ENCODE measurements around the gene DSCAML1. TPM values are rescaled to one million over a fixed set of nuclear protein-coding genes. Genes with fewer than 3 reads are reported as not detected.

The DSCAML1 gene
- total and polyA plus RNA-seq, 4 donors = 0.18 to 1.5 (median 1.1) TPM

DNA sequence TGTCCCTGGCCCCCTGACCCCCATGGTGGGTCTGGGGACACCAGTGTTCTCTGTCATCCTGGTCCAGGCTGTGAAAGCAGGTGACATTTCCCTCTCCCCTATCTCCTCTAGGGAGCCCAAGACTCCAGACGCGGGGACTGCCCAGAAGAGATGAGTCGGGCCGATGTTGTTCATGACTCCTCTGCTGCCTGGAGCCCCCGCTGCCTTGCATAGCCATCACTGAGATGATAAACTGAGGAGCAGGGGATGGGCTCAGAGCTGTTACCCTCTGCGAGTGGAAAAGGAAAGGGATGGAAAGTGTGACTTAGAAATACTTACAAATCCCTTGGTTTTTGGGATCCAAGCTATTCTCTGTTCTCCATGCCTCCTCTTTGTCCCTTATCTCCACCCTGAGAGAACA is 209.6 kb downstream of the DSCAML1 start:
- ATAC-seq (ENCODE audit: insufficient read depth, low FRiP score) (no peak), DNase-seq (no peak)
- whole genome bisulfite sequencing, 2 donors = 93 to 100% methylated on average over 6 of the region's 6 CpGs
- TF ChIP-seq, protein P1, sequence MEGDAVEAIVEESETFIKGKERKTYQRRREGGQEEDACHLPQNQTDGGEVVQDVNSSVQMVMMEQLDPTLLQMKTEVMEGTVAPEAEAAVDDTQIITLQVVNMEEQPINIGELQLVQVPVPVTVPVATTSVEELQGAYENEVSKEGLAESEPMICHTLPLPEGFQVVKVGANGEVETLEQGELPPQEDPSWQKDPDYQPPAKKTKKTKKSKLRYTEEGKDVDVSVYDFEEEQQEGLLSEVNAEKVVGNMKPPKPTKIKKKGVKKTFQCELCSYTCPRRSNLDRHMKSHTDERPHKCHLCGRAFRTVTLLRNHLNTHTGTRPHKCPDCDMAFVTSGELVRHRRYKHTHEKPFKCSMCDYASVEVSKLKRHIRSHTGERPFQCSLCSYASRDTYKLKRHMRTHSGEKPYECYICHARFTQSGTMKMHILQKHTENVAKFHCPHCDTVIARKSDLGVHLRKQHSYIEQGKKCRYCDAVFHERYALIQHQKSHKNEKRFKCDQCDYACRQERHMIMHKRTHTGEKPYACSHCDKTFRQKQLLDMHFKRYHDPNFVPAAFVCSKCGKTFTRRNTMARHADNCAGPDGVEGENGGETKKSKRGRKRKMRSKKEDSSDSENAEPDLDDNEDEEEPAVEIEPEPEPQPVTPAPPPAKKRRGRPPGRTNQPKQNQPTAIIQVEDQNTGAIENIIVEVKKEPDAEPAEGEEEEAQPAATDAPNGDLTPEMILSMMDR (IDR thresholded peaks at IDR 0.05; ENCODE audit: control extremely low read depth, extremely low read depth) = no peak
- H3K4me3 ChIP-seq = no peak overlapping the region
- H3K36me3 ChIP-seq (ENCODE audit: control insufficient read depth in 4 of 4, insufficient read depth in 4 of 4, low read length in 4 of 4) = no peaks in the 10 kb centered on the region
- no peak overlapping the region for H3K9ac ChIP-seq (ENCODE audit: insufficient read depth in 1 of 2, low read length in 2 of 2)
- peaks cover 0 to 32% (median 3%) of the 10 kb centered on the region in 3 donors for H3K27me3 ChIP-seq (ENCODE audit: control insufficient read depth in 3 of 3, insufficient read depth in 3 of 3, low read length in 2 of 3)
- H3K4me1 ChIP-seq (ENCODE audit: control insufficient read depth in 5 of 5, insufficient read depth in 5 of 5, low read length in 5 of 5) = no peaks in the 10 kb centered on the region
- H3K27ac ChIP-seq (ENCODE audit: low read depth in 1 of 2, low read length in 1 of 2) = no peak overlapping the region
- H3K9me3 ChIP-seq (ENCODE audit: control insufficient read depth in 4 of 4, insufficient read depth in 3 of 4, low read length in 3 of 4) = peaks cover 0 to 2% (median 0%) of the 10 kb centered on the region in 4 donors

DNA sequence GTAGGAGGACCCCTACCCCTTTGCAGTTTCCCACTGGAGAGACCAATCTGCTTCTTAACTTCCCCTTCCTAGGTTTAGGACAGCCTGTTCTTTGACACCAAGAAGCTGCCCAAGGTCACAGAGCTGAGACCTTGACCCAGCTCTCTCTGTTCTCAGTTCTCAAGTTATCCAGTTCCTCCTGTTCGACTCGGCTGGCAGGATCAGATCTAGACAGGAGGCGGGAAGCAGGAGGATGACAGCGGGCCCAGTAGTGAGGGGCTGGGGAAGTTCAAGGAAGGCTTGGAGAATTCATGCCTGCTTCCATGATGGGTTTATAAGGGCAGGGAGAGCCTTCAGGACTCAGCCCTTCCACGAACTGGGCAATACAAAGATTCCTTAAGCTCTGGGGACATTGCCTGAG is 210.6 kb downstream of the DSCAML1 start:
- Histone ChIP-seq H3K27me3 (ENCODE audit: control insufficient read depth in 3 of 3, insufficient read depth in 3 of 3, low read length in 2 of 3) (peaks cover 0 to 33% (median 9%) of the 10 kb centered on the region in 3 donors), H3K4me3 (no peak overlapping the region), H3K9me3 (ENCODE audit: control insufficient read depth in 4 of 4, insufficient read depth in 3 of 4, low read length in 3 of 4) (peaks cover 0 to 2% (median 0%) of the 10 kb centered on the region in 4 donors), H3K36me3 (ENCODE audit: control insufficient read depth in 4 of 4, insufficient read depth in 4 of 4, low read length in 4 of 4) (no peaks in the 10 kb centered on the region), H3K4me1 (ENCODE audit: control insufficient read depth in 5 of 5, insufficient read depth in 5 of 5, low read length in 5 of 5) (no peaks in the 10 kb centered on the region), H3K9ac (ENCODE audit: insufficient read depth in 1 of 2, low read length in 2 of 2) (no peak overlapping the region), H3K27ac (ENCODE audit: low read depth in 1 of 2, low read length in 1 of 2) (no peak overlapping the region)
- no peak for DNase-seq
- 77 to 86% methylated on average over 5 of the region's 5 CpGs for whole genome bisulfite sequencing, 2 donors
- no peak for ATAC-seq (ENCODE audit: insufficient read depth, low FRiP score)
- TF ChIP-seq, protein P1 (IDR thresholded peaks at IDR 0.05; ENCODE audit: control extremely low read depth, extremely low read depth) = no peak

DNA sequence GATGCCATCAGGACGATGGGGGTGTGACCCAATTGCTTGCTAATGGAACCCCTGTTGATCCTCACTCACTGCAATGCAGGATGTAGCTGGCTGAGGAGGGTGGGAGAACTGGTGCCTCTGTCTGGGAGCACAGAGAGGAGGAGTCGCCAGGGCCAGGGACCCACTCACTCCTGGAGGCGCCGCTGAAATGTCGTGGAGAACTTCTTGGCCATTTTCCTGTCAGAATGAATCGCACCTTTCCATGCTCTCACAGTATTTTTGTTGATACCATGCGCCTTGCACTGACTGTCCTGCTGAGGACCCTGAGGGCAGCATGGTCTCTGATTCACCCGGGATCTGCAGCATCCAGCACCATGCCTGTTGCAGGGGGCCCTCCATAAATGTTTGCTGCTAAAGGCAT is 211.4 kb downstream of the DSCAML1 start:
- 83 to 84% methylated on average over 8 of the region's 8 CpGs for WGBS, 2 donors
- H3K9ac ChIP-seq (ENCODE audit: insufficient read depth in 1 of 2, low read length in 2 of 2) = no peak overlapping the region
- peaks cover 0 to 2% (median 0%) of the 10 kb centered on the region in 4 donors for H3K9me3 ChIP-seq (ENCODE audit: control insufficient read depth in 4 of 4, insufficient read depth in 3 of 4, low read length in 3 of 4)
- DNase-seq (no peak), ATAC-seq (ENCODE audit: insufficient read depth, low FRiP score) (no peak)
- no peaks in the 10 kb centered on the region for H3K4me1 ChIP-seq (ENCODE audit: control insufficient read depth in 5 of 5, insufficient read depth in 5 of 5, low read length in 5 of 5)
- peaks cover 0 to 32% (median 9%) of the 10 kb centered on the region in 3 donors for H3K27me3 ChIP-seq (ENCODE audit: control insufficient read depth in 3 of 3, insufficient read depth in 3 of 3, low read length in 2 of 3)
- H3K36me3 ChIP-seq (ENCODE audit: control insufficient read depth in 4 of 4, insufficient read depth in 4 of 4, low read length in 4 of 4) = no peaks in the 10 kb centered on the region
- H3K4me3 ChIP-seq = no peak overlapping the region
- no peak overlapping the region for H3K27ac ChIP-seq (ENCODE audit: low read depth in 1 of 2, low read length in 1 of 2)
- TF ChIP-seq, protein P1 (IDR thresholded peaks at IDR 0.05; ENCODE audit: control extremely low read depth, extremely low read depth) = no peak
